HEK293 (cell line): Measurements from ENCODE around the gene INPP5F.

Source experiments
- CTCF ChIA-PET: fragments of 350-600 bp; formaldehyde crosslinking; extraction: SDS; loops from one replicate; lab custom pipeline; 2021; ENCODE audit warnings: antibody characterized with exemption; lab: Yijun Ruan, JAX
- POLR2A ChIA-PET: fragments of 300-600 bp; formaldehyde crosslinking; extraction: SDS; loops from one replicate; lab custom pipeline; 2020; ENCODE audit warnings: antibody characterized with exemption, inconsistent platforms; lab: Yijun Ruan, JAX
- H3K27ac ChIP-seq: fragments of 200-500 bp; sonication (Bioruptor generic); 2 replicates; pipeline ENCODE4 v1.5.1; 2014; ENCODE audit warnings: low read depth, low read length, control low read depth, inconsistent platforms; ENCODE audit errors: extremely low read depth
- H3K36me3 ChIP-seq, 2 experiments: fragments of 200-500 bp in 1 of 2; sonication (Bioruptor generic) in 1 of 2; 1 replicate in 1 of 2; 2 replicates in 1 of 2; pipeline ENCODE4 v1.5.1; 2014 to 2017; ENCODE audit warnings: inconsistent platforms in 2 of 2, low read length in 2 of 2; ENCODE audit not compliant: control insufficient read depth in 2 of 2, insufficient read depth in 1 of 2
- H3K4me1 ChIP-seq: fragments of 200-500 bp; sonication (Bioruptor generic); 2 replicates; pipeline ENCODE4 v1.5.1; 2014; ENCODE audit warnings: mild to moderate bottlenecking, low read length, inconsistent platforms; ENCODE audit not compliant: control insufficient read depth, insufficient read depth
- H3K4me3 ChIP-seq: 2 replicates; pipeline ENCODE4 v1.5.1; 2011; ENCODE audit warnings: low read depth, mild to moderate bottlenecking, control low read depth, low read length, moderate library complexity
- H3K9me3 ChIP-seq: fragments of 200-500 bp; sonication (Bioruptor generic); 2 replicates; pipeline ENCODE4 v1.5.1; 2014; ENCODE audit warnings: low read depth, low read length, inconsistent platforms; ENCODE audit not compliant: control insufficient read depth, insufficient read depth
- BCL11B ChIP-seq: fragments of 450-650 bp; formaldehyde crosslinking; IDR thresholded peaks from 2 replicates; pipeline ENCODE4 v1.5.1; 2016; ENCODE audit warnings: low read depth, missing biosample characterization, missing genetic modification characterization
- GLI4 ChIP-seq: fragments of 450-650 bp; formaldehyde crosslinking; IDR thresholded peaks from 2 replicates; pipeline ENCODE4 v1.5.1; 2016; ENCODE audit warnings: missing biosample characterization, missing genetic modification characterization
- GLIS1 ChIP-seq: fragments of 450-650 bp; formaldehyde crosslinking; IDR thresholded peaks from 2 replicates; pipeline ENCODE4 v1.5.1; 2016; ENCODE audit warnings: missing biosample characterization, missing genetic modification characterization
- IKZF3 ChIP-seq: fragments of 450-650 bp; IDR thresholded peaks from 2 replicates; pipeline ENCODE4 v1.5.0; 2018; ENCODE audit warnings: missing biosample characterization, mild to moderate bottlenecking, missing genetic modification characterization, moderate library complexity
- MZF1 ChIP-seq: fragments of 450-650 bp; formaldehyde crosslinking; IDR thresholded peaks from 2 replicates; pipeline ENCODE4 v1.5.1; 2017; ENCODE audit warnings: missing biosample characterization, missing genetic modification characterization, borderline replicate concordance
- PRDM1 ChIP-seq: fragments of 450-650 bp; formaldehyde crosslinking; IDR thresholded peaks from 2 replicates; pipeline ENCODE4; 2016; ENCODE audit warnings: missing biosample characterization, missing genetic modification characterization
- ZBTB17 ChIP-seq: fragments of 450-650 bp; formaldehyde crosslinking; IDR thresholded peaks from 2 replicates; pipeline ENCODE4 v1.5.1; 2016; ENCODE audit warnings: missing biosample characterization, missing genetic modification characterization
- ZBTB21 ChIP-seq: fragments of 450-650 bp; formaldehyde crosslinking; IDR thresholded peaks from 2 replicates; pipeline ENCODE4 v1.5.1; 2017; ENCODE audit warnings: missing biosample characterization, missing genetic modification characterization
- ZEB2 ChIP-seq: fragments of 450-650 bp; formaldehyde crosslinking; IDR thresholded peaks from 2 replicates; pipeline ENCODE4 v1.5.1; 2016; ENCODE audit warnings: missing biosample characterization, missing genetic modification characterization
- ZNF2 ChIP-seq: fragments of 450-650 bp; formaldehyde crosslinking; IDR thresholded peaks from 2 replicates; pipeline ENCODE4 v1.5.1; 2016; ENCODE audit warnings: missing biosample characterization, missing genetic modification characterization
- ZNF510 ChIP-seq: fragments of 450-650 bp; formaldehyde crosslinking; IDR thresholded peaks from 2 replicates; pipeline ENCODE4 v1.5.1; 2018; ENCODE audit warnings: mild to moderate bottlenecking, missing genetic modification characterization, missing biosample characterization; ENCODE audit not compliant: insufficient replicate concordance
- ZNF548 ChIP-seq: fragments of 450-650 bp; formaldehyde crosslinking; IDR thresholded peaks from 2 replicates; pipeline ENCODE4 v1.5.1; 2016; ENCODE audit warnings: missing biosample characterization, missing genetic modification characterization
- ZNF555 ChIP-seq: fragments of 450-650 bp; formaldehyde crosslinking; conservative IDR thresholded peaks from 2 replicates; pipeline ENCODE4 v1.5.1; 2017; ENCODE audit warnings: missing biosample characterization, mild to moderate bottlenecking, missing genetic modification characterization, inconsistent platforms
- ZNF654 ChIP-seq: fragments of 450-650 bp; formaldehyde crosslinking; IDR thresholded peaks from 2 replicates; pipeline ENCODE4 v1.5.1; 2016; ENCODE audit warnings: low read depth, missing biosample characterization, missing genetic modification characterization
- ZNF660 ChIP-seq: fragments of 450-650 bp; IDR thresholded peaks from 2 replicates; pipeline ENCODE4 v1.5.1; 2018; ENCODE audit warnings: missing biosample characterization, mild to moderate bottlenecking, missing genetic modification characterization
- ZNF664 ChIP-seq: fragments of 450-650 bp; formaldehyde crosslinking; IDR thresholded peaks from 2 replicates; pipeline ENCODE4 v1.5.1; 2016; ENCODE audit warnings: missing biosample characterization, missing genetic modification characterization
- ZNF747 ChIP-seq: fragments of 450-650 bp; formaldehyde crosslinking; IDR thresholded peaks from 2 replicates; pipeline ENCODE4 v1.5.1; 2016; ENCODE audit warnings: missing biosample characterization, missing genetic modification characterization
- ZNF785 ChIP-seq: fragments of 450-650 bp; formaldehyde crosslinking; IDR thresholded peaks from 2 replicates; pipeline ENCODE4 v1.5.1; 2016; ENCODE audit warnings: missing biosample characterization, missing genetic modification characterization
- ZSCAN18 ChIP-seq: fragments of 450-650 bp; formaldehyde crosslinking; IDR thresholded peaks from 2 replicates; pipeline ENCODE4 v1.5.1; 2016; ENCODE audit warnings: missing biosample characterization, missing genetic modification characterization
- TF ChIP-seq, protein P1 (sequence below): fragments of 450-650 bp; formaldehyde crosslinking; IDR thresholded peaks from 2 replicates; pipeline ENCODE4 v1.5.1; 2017; ENCODE audit warnings: missing biosample characterization, mild to moderate bottlenecking, missing genetic modification characterization, moderate library complexity
- TF ChIP-seq, protein P2 (sequence below): fragments of 450-650 bp; IDR thresholded peaks from 2 replicates; pipeline ENCODE4 v1.5.1; 2018; ENCODE audit warnings: missing biosample characterization, mild to moderate bottlenecking, missing genetic modification characterization
- TF ChIP-seq, protein P3 (sequence below): fragments of 450-650 bp; formaldehyde crosslinking; IDR thresholded peaks from 2 replicates; pipeline ENCODE4 v1.5.1; 2016; ENCODE audit warnings: missing biosample characterization, missing genetic modification characterization

The INPP5F gene

GRCh38 chr10:119749455-119749854 is 23.6 kb downstream of the INPP5F start (continued):
- TF ChIP-seq, protein P1, sequence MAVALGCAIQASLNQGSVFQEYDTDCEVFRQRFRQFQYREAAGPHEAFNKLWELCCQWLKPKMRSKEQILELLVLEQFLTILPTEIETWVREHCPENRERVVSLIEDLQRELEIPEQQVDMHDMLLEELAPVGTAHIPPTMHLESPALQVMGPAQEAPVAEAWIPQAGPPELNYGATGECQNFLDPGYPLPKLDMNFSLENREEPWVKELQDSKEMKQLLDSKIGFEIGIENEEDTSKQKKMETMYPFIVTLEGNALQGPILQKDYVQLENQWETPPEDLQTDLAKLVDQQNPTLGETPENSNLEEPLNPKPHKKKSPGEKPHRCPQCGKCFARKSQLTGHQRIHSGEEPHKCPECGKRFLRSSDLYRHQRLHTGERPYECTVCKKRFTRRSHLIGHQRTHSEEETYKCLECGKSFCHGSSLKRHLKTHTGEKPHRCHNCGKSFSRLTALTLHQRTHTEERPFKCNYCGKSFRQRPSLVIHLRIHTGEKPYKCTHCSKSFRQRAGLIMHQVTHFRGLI (tag by site-specific recombination), result no peak
- TF ChIP-seq ZEB2 (tag by site-specific recombination) (no peak), ZNF747 (tag by site-specific recombination) (no peak), ZNF785 (tag by site-specific recombination) (no peak), BCL11B (tag by site-specific recombination) (no peak), ZSCAN18 (no peak), ZNF555 (tag by site-specific recombination) (no peak), GLI4 (no peak), ZNF510 (tag by site-specific recombination) (no peak)
- TF ChIP-seq, protein P2, sequence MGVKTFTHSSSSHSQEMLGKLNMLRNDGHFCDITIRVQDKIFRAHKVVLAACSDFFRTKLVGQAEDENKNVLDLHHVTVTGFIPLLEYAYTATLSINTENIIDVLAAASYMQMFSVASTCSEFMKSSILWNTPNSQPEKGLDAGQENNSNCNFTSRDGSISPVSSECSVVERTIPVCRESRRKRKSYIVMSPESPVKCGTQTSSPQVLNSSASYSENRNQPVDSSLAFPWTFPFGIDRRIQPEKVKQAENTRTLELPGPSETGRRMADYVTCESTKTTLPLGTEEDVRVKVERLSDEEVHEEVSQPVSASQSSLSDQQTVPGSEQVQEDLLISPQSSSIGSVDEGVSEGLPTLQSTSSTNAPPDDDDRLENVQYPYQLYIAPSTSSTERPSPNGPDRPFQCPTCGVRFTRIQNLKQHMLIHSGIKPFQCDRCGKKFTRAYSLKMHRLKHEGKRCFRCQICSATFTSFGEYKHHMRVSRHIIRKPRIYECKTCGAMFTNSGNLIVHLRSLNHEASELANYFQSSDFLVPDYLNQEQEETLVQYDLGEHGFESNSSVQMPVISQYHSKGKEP (tag by site-specific recombination), result no peak

DNA sequence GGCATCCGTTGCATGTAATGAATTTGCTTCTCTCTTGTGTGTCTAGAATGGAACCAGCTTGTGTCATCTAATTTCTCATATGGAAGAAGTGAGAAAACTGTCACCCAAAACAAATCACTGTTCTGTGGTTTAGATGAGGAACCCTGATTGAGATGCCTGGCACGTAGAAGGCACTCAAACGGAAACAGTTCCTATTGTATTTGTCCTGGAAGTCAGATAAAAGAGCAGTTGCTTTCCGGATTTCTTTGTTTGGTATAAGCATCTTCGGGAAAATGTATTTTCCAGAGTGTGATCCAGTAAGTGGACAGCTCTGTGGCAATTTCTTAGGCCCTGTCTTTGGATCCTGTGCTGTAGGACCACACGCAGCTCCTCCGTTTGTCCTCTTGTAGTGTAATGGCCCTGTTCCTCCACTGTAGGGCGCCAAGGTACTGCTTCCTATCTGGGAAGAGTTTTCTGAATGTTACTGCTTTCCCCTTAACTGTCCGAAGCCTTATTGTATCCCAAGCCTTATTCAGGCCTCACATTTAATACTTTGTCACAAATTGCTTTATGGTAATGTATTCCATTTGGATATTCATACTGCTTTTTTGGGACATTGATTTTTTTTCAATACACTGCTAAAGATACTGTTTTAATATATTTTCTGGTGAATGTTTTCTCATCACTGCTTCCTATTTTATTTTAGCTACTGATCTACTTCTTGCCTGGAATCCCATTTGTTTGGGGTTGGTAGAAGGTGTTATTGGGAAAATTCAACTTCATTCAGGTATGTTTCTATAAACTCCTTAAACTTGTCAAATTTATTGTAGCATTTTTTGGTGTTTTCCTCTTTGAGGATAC is 24.8 kb downstream of the INPP5F start:
- ChIA-PET CTCF (interaction anchor here (0.6 to 7.9 kb wide), 52 partner anchors 9 to 839 kb away, joined by 3 to 119 read pairs (median 5); partner anchors contain the start of genes INPP5F and MCMBP), POLR2A (interaction anchor here (1.3 to 1.5 kb wide), 2 partner anchors 25 to 122 kb away, joined by 5 read pairs; partner anchors contain the start of genes INPP5F and MCMBP)
- no peaks in the 10 kb centered on the region for H3K9me3 ChIP-seq
- peaks cover 0 to 3% of the 10 kb centered on the region in 2 experiments; a peak in 1 of 3 replicates for H3K36me3 ChIP-seq
- peaks cover 17% of the 10 kb centered on the region for H3K4me1 ChIP-seq
- no peak overlapping the region for H3K27ac ChIP-seq
- TF ChIP-seq IKZF3 (0 out of 2 replicates have a peak, but pooled peaks have one; percentile 12), ZNF548 (tag by site-specific recombination) (no peak), ZNF660 (tag by site-specific recombination) (peak; percentile 31; the same call in 1 of the 2 replicates), GLIS1 (tag by site-specific recombination) (peak; percentile 58), ZNF664 (tag by site-specific recombination) (peak; percentile 58), ZBTB17 (tag by site-specific recombination) (peak; percentile 94), MZF1 (tag by site-specific recombination) (no peak), PRDM1 (tag by site-specific recombination) (0 out of 2 replicates have a peak, but pooled peaks have one; percentile 33), ZBTB21 (no peak), ZNF2 (tag by site-specific recombination) (0 out of 2 replicates have a peak, but pooled peaks have one; percentile 48), ZNF654 (peak; percentile 96)
- TF ChIP-seq, protein P3, sequence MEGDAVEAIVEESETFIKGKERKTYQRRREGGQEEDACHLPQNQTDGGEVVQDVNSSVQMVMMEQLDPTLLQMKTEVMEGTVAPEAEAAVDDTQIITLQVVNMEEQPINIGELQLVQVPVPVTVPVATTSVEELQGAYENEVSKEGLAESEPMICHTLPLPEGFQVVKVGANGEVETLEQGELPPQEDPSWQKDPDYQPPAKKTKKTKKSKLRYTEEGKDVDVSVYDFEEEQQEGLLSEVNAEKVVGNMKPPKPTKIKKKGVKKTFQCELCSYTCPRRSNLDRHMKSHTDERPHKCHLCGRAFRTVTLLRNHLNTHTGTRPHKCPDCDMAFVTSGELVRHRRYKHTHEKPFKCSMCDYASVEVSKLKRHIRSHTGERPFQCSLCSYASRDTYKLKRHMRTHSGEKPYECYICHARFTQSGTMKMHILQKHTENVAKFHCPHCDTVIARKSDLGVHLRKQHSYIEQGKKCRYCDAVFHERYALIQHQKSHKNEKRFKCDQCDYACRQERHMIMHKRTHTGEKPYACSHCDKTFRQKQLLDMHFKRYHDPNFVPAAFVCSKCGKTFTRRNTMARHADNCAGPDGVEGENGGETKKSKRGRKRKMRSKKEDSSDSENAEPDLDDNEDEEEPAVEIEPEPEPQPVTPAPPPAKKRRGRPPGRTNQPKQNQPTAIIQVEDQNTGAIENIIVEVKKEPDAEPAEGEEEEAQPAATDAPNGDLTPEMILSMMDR (tag by site-specific recombination), result peak; percentile 77
- TF ChIP-seq, all 188 proteins: peak for 9
- H3K4me3 ChIP-seq, result no peak overlapping the region
